Heart right ventricle (tissue), 16 donors: ENCODE results near the gene ZNF609. TPM values are rescaled to one million over a fixed set of nuclear protein-coding genes. Genes with fewer than 3 reads are reported as not detected.
A peak's percentile ranks its signal among the peaks of the same experiment; 100 is the strongest.
"Not testable (repeated sequence)": the region's sequence is repeated elsewhere in the genome, so short reads cannot be mapped to it uniquely, and the experiment has no call there.

Source experiments
- ATAC-seq, 8 donors: fragments of 200-7000 bp; cut with Tn5 transposase; one replicate each; pipeline ENCODE4 v1.9.1; 2020; ENCODE audit warnings: mild to moderate bottlenecking in 8 of 8, moderate library complexity in 8 of 8, moderate number of reproducible peaks in 1 of 8
- DNase-seq, 2 donors: peaks; one replicate each; pipeline ENCODE4 v3.0.0-alpha.2; 2020
- H3K27ac ChIP-seq, 10 donors: fragments of 200-600 bp; sonication (generic) in 2 of 10; one replicate each; pipeline versions ENCODE4 v1.5.0 to v1.8.0; 2020 to 2022; ENCODE audit warnings: mild to moderate bottlenecking in 3 of 10
- H3K27me3 ChIP-seq, 7 donors: fragments of 200-600 bp; one replicate each; pipeline ENCODE4 v1.8.0; 2021 to 2022; ENCODE audit warnings: mild to moderate bottlenecking in 2 of 7
- H3K36me3 ChIP-seq, 9 donors: fragments of 200-600 bp; sonication (generic) in 1 of 9; one replicate each; pipeline versions ENCODE4 v1.5.0 to v1.8.0; 2020 to 2022; ENCODE audit warnings: mild to moderate bottlenecking in 2 of 9
- H3K4me1 ChIP-seq, 9 donors: fragments of 200-600 bp; sonication (generic) in 1 of 9; one replicate each; pipeline versions ENCODE4 v1.5.0 to v1.8.0; 2020 to 2022; ENCODE audit warnings: mild to moderate bottlenecking in 4 of 9
- H3K4me3 ChIP-seq, 10 donors: fragments of 200-600 bp; sonication (generic) in 2 of 10; one replicate each; pipeline versions ENCODE4 v1.5.0 to v1.8.0; 2020 to 2022; ENCODE audit warnings: mild to moderate bottlenecking in 7 of 10, moderate library complexity in 2 of 10
- H3K9me3 ChIP-seq, 11 donors: fragments of 200-600 bp in 10 of 11; sonication (generic) in 2 of 11; one replicate each; pipeline versions ENCODE4 v1.5.0 to v1.8.0; 2013 to 2022; ENCODE audit warnings: mild to moderate bottlenecking in 2 of 11, control low read depth in 1 of 11, moderate library complexity in 1 of 11
- CTCF ChIP-seq, 9 donors: fragments of 200-600 bp; sonication (generic) in 2 of 9; IDR thresholded peaks; one replicate each; pipeline versions ENCODE4 v1.5.0 to v1.8.0; 2021 to 2022; ENCODE audit warnings: antibody characterized with exemption in 9 of 9, mild to moderate bottlenecking in 5 of 9, moderate library complexity in 1 of 9
- WGBS, 2 donors: extraction: QIAGEN DNeasy Blood & Tissue Kit; methylation state at CpG; one replicate each; pipeline ENCODE4 v1.1.7; 2013; ENCODE audit warnings: inconsistent platforms in 1 of 2; 5-methylcytosine and 5-hydroxymethylcytosine counted together
- intact Hi-C, 10 donors: fragments of 100-400 bp; cut with DNase I; formaldehyde crosslinking; loops; one replicate each; pipeline versions ENCODE4 v1.11.1 to v1.14.2; 2022
- polyA plus RNA-seq, 2 donors: library from polyadenylated mRNA; stranded (reverse); fragments of 200-250 nt; gene quantifications; one replicate each; pipeline ENCODE4 v1.2.3, GENCODE V29; 2013
- total RNA-seq, 10 donors: library from RNA; stranded (reverse); fragmentation: NEBNext Ultra II Directional in 3 of 10; extraction: Animal tissue kit (Norgen Biotek cat#: 25700) in 3 of 10; gene quantifications; one replicate each; pipeline versions ENCODE4 v1.2.1 to v1.2.4, GENCODE V29; 2021 to 2023
- donor health status: Arrhythmogenic right ventricular cardiomyopathy.
- donor health status: ischemic (EF 13 %, LVEDD 7.1; RV severe dilation, severe dysfunction).
- donor health status: healthy with polysubstance abuse.
- donor health status: DM: no; HTN: yes; CAD: no.
- donor health status: DM: no; HTN: no; CAD: no.
- donor health status: ischemic (EF 25% LVEDD 6.9; RV normal size, moderate dysfunction).
- donor health status: ischemic (EF 25% LVEDD 5.7; RV mildly dilated, moderate dysfunction).
- donor health status: healthy.
- donor health status: DM: yes; HTN: yes; CAD: no.
- donor health status: Ischemic cardiomyopathy.
- donor health status: ischemic (EF 35%, LVEDD 5.7; RV mildly dilated, moderate dysfunction).
- donor health status: nonischemic (EF 11% LVEDD 7.7; RV severe dilation, severe dysfunction).
- donor health status: DM: yes; HTN: yes; CAD: no.
- donor health status: PGD.
- donor health status: ischemic (EF 29% LVEDD 5.4; RV normal size, mild dysfunction).
- donor health status: nonischemic (EF 23%, LVEDD 6.1; RV moderate dilation, normal function).

ZNF609 gene
- total and polyA plus RNA-seq, 12 donors, result 4.0 to 19.2 (median 15.8) TPM

- intact Hi-C loops, result no loop called here
- H3K4me1 ChIP-seq, result peaks cover 0 to 50% (median 16%) of the 10 kb centered on the region in 9 donors
- H3K36me3 ChIP-seq, result no peaks in the 10 kb centered on the region
- no peaks in the 10 kb centered on the region for H3K27me3 ChIP-seq
- DNase-seq, result no peak
- ATAC-seq, result no peak
- TF ChIP-seq CTCF (IDR thresholded peaks at IDR 0.05), result no peak
- 79 to 88% methylated on average over 1 of the region's 1 CpG for WGBS, 2 donors
- H3K27ac ChIP-seq, result no peak overlapping the region
- no peaks in the 10 kb centered on the region for H3K9me3 ChIP-seq
- H3K4me3 ChIP-seq, result no peak overlapping the region
Observed at GRCh38 chr15:64600794-64601193, 140.4 kb downstream of the ZNF609 start.

- TF ChIP-seq CTCF (IDR thresholded peaks at IDR 0.05), result no peak
- intact Hi-C loops, result no loop called here
- H3K9me3 ChIP-seq, result no peaks in the 10 kb centered on the region
- no peaks in the 10 kb centered on the region for H3K27me3 ChIP-seq
- H3K27ac ChIP-seq, result no peak overlapping the region
- no peak overlapping the region for H3K4me3 ChIP-seq
- ATAC-seq, result no peak
- peaks cover 0 to 24% (median 0%) of the 10 kb centered on the region in 9 donors for H3K4me1 ChIP-seq
- no peak for DNase-seq
- no peaks in the 10 kb centered on the region for H3K36me3 ChIP-seq
Observed at GRCh38 chr15:64604319-64604718, 143.9 kb downstream of the ZNF609 start.

- WGBS, 2 donors, result 98% methylated on average over 6 of the region's 6 CpGs
- H3K36me3 ChIP-seq, H3K4me3 ChIP-seq, H3K9me3 ChIP-seq, intact Hi-C loops, ATAC-seq, H3K27ac ChIP-seq, H3K27me3 ChIP-seq, DNase-seq: not testable (repeated sequence)
- H3K4me1 ChIP-seq, result peaks cover 0 to 15% (median 0%) of the 10 kb centered on the region in 9 donors
Observed at GRCh38 chr15:64607416-64607815, 147.0 kb downstream of the ZNF609 start.

GRCh38 chr15:64610257-64610919 lies 150.0 kb downstream of the ZNF609 start:
- Histone ChIP-seq H3K27ac (no peak overlapping the region), H3K27me3 (no peaks in the 10 kb centered on the region), H3K4me1 (peaks cover 0 to 14% (median 0%) of the 10 kb centered on the region in 9 donors), H3K4me3 (no peak overlapping the region), H3K9me3 (no peaks in the 10 kb centered on the region), H3K36me3 (no peaks in the 10 kb centered on the region)
- intact Hi-C loops, result no loop called here
- TF ChIP-seq CTCF (IDR thresholded peaks at IDR 0.05), result no peak
- DNase-seq (no peak), ATAC-seq (peak in 2 of 8 donors; percentile 9 to 48)
- 79 to 82% methylated on average over 7 of the region's 7 CpGs for WGBS, 2 donors

GRCh38 chr15:64611085-64611725 lies 150.8 kb downstream of the ZNF609 start:
- no peak for ATAC-seq

More at GRCh38 chr15:64611085-64611725, 150.8 kb downstream of the ZNF609 start:
- H3K27me3 ChIP-seq, result no peaks in the 10 kb centered on the region
- H3K36me3 ChIP-seq, result no peaks in the 10 kb centered on the region
- H3K9me3 ChIP-seq, result no peaks in the 10 kb centered on the region
- no peak overlapping the region for H3K4me3 ChIP-seq
- peaks cover 0 to 14% (median 0%) of the 10 kb centered on the region in 9 donors for H3K4me1 ChIP-seq
- intact Hi-C loops, result no loop called here
- DNase-seq, result no peak
- TF ChIP-seq CTCF (IDR thresholded peaks at IDR 0.05), result no peak
- no peak overlapping the region for H3K27ac ChIP-seq
